KMS-11 (cell line): ENCODE data around the gene FOXN3.

Experiments used
- H2AFZ ChIP-seq: fragments of 200-600 bp; sonication (generic); 2 replicates; pipeline ENCODE4 v1.6.1; 2016; ENCODE audit warnings: antibody characterized with exemption, mixed run types, low read depth
- H3K27ac ChIP-seq: fragments of 200-600 bp; sonication (generic); 2 replicates; pipeline ENCODE4 v1.6.1; 2016; ENCODE audit warnings: mild to moderate bottlenecking, mixed run types
- H3K27me3 ChIP-seq: fragments of 200-600 bp; sonication (generic); 2 replicates; pipeline ENCODE4 v1.6.1; 2017; ENCODE audit warnings: mild to moderate bottlenecking, low read depth, mixed run types, moderate library complexity; ENCODE audit not compliant: insufficient read depth
- H3K36me3 ChIP-seq: fragments of 200-600 bp; sonication (generic); 2 replicates; pipeline ENCODE4 v1.6.1; 2017; ENCODE audit warnings: mild to moderate bottlenecking, mixed run types; ENCODE audit not compliant: insufficient read depth
- H3K4me1 ChIP-seq: fragments of 200-600 bp; sonication (generic); 2 replicates; pipeline ENCODE4 v1.6.1; 2016; ENCODE audit warnings: mild to moderate bottlenecking, low read depth, mixed run types; ENCODE audit not compliant: poor library complexity, severe bottlenecking
- H3K4me2 ChIP-seq: fragments of 200-600 bp; sonication (generic); 2 replicates; pipeline ENCODE4 v1.7.0; 2016; ENCODE audit warnings: mild to moderate bottlenecking, mixed run types
- H3K4me3 ChIP-seq: fragments of 200-600 bp; sonication (generic); IDR thresholded peaks from 2 replicates; pipeline ENCODE4 v1.6.1; 2017; ENCODE audit warnings: low read depth, low read length, mixed read lengths; ENCODE audit not compliant: insufficient read depth
- H3K79me2 ChIP-seq: fragments of 200-600 bp; sonication (generic); 2 replicates; pipeline ENCODE4 v1.6.1; 2016; ENCODE audit warnings: low read depth, mixed run types; ENCODE audit not compliant: insufficient read depth
- H3K9ac ChIP-seq: fragments of 200-600 bp; sonication (generic); 2 replicates; pipeline ENCODE4 v1.6.1; 2016; ENCODE audit warnings: mild to moderate bottlenecking, mixed run types
- H4K20me1 ChIP-seq: fragments of 200-600 bp; sonication (generic); 2 replicates; pipeline ENCODE4 v1.6.1; 2016; ENCODE audit warnings: mild to moderate bottlenecking, mixed run types; ENCODE audit not compliant: insufficient read depth
- TF ChIP-seq, protein P1 (sequence below): fragments of 200-600 bp; sonication (generic); conservative IDR thresholded peaks from 2 replicates; pipeline ENCODE4 v1.6.1; 2017; ENCODE audit warnings: low read depth, mild to moderate bottlenecking, antibody characterized with exemption, low read length, moderate library complexity, mixed read lengths

The FOXN3 gene

DNA sequence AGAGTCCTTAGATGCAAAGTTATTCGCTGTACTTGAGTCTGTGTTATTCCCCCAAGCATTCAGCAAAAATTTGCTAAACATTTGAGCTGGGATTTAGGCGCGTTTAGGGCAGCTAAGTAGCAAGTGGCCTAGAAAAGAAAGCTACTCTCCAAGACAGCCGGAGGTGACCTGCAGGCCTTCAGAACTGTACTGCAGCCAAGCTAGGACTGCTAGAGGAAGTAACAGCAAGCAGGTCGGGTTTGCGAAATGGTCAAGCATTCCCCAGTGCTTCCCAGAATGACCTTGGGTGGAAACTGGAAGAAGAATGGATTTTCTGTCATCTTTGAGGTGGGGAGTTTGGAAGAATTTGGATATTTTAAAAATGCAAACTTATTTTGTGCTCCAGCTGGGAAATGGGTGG, 287.5 kb downstream of the FOXN3 start:
- no peaks in the 10 kb centered on the region for H3K36me3 ChIP-seq
- no peak overlapping the region for H3K4me3 ChIP-seq
- H3K4me2 ChIP-seq: no peak overlapping the region
- no peak overlapping the region for H3K27ac ChIP-seq
- H2AFZ ChIP-seq: no peak overlapping the region
- H3K79me2 ChIP-seq: no peaks in the 10 kb centered on the region
- TF ChIP-seq, protein P1, sequence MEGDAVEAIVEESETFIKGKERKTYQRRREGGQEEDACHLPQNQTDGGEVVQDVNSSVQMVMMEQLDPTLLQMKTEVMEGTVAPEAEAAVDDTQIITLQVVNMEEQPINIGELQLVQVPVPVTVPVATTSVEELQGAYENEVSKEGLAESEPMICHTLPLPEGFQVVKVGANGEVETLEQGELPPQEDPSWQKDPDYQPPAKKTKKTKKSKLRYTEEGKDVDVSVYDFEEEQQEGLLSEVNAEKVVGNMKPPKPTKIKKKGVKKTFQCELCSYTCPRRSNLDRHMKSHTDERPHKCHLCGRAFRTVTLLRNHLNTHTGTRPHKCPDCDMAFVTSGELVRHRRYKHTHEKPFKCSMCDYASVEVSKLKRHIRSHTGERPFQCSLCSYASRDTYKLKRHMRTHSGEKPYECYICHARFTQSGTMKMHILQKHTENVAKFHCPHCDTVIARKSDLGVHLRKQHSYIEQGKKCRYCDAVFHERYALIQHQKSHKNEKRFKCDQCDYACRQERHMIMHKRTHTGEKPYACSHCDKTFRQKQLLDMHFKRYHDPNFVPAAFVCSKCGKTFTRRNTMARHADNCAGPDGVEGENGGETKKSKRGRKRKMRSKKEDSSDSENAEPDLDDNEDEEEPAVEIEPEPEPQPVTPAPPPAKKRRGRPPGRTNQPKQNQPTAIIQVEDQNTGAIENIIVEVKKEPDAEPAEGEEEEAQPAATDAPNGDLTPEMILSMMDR: no peak
- no peaks in the 10 kb centered on the region for H3K4me1 ChIP-seq
- no peak overlapping the region for H3K9ac ChIP-seq
- H3K27me3 ChIP-seq: no peaks in the 10 kb centered on the region
- H4K20me1 ChIP-seq: no peaks in the 10 kb centered on the region

DNA sequence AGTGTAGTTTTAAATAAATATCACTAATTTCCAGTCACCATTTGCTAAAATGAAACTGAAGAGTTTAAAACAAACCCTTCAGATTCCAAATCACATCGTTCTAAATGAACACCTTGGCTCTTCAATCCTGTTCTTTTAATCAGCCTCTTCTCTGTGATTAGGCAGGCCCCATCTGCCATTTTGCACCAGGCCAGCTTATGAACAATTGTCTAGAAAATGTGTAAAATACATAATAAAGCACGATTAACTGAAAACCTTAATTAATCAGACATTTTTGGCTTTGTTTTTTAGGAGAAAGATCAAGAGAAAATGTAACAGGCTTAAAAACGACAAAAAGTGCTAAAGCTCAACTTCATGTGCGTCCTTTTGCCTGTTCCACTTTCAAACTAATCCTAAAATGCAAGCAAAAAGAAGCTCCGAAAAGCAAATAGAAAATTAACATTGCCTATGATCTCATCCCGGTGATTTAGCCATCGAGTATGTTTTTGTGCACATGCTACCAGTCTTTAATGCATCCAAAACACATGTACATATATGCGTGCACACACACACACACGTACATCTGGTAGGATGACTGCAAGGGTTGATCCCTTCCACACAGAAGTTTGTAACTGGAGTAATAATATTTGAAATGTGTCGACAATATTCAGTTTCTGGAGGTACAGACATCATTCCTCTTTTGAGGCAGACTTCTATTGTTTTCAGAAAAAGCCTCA, 288.6 kb downstream of the FOXN3 start:
- Histone ChIP-seq H4K20me1 (no peaks in the 10 kb centered on the region), H2AFZ (no peak overlapping the region), H3K79me2 (no peaks in the 10 kb centered on the region), H3K4me2 (no peak overlapping the region), H3K27me3 (no peaks in the 10 kb centered on the region), H3K9ac (no peak overlapping the region), H3K36me3 (no peaks in the 10 kb centered on the region), H3K4me3 (no peak overlapping the region), H3K4me1 (no peaks in the 10 kb centered on the region), H3K27ac (no peak overlapping the region)
- TF ChIP-seq, protein P1: no peak

DNA sequence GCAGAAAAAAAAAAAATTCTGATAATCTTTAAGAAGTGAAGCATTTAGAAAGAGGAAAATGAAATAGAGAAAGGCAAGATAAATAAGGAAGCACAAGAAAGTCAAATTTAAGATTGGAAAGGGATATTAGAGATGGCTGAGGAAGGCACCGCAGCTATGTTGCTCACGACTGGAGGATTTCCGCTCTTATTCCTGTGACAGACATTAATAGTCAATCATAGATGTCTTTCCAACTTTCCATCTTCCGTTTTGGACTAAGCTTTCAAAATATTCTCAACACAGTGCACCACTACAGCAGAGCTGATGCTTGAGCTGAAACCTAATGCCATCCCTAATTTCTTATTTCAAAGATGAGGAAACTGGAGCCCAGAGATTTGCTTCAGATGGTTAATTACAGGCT, 290.6 kb downstream of the FOXN3 start:
- H3K27me3 ChIP-seq: no peaks in the 10 kb centered on the region
- H3K27ac ChIP-seq: no peak overlapping the region
- H3K79me2 ChIP-seq: no peaks in the 10 kb centered on the region
- H3K4me1 ChIP-seq: no peaks in the 10 kb centered on the region
- no peak overlapping the region for H3K4me3 ChIP-seq
- H4K20me1 ChIP-seq: no peaks in the 10 kb centered on the region
- no peak overlapping the region for H3K9ac ChIP-seq
- no peak overlapping the region for H2AFZ ChIP-seq
- H3K4me2 ChIP-seq: no peak overlapping the region
- TF ChIP-seq, protein P1: no peak
- no peaks in the 10 kb centered on the region for H3K36me3 ChIP-seq

DNA sequence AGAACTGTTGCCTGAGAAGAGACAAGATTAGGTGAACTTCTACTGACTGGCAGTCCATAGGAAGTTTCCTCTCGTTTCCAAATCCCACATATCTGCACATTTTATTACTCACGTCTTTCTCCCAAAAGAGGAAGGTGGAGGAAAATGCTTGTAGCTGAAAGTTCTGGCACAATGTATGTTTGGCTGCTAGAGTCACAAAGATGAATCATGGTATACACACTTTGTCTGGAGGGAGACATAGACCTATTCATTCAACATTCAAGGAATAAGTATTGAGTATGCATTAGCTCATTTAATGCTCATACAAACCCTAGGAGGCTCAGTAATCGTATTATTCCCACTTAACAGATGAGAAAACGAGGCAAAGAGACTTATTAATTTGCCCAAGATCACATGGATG, 291.8 kb downstream of the FOXN3 start:
- H3K36me3 ChIP-seq: no peaks in the 10 kb centered on the region
- no peak overlapping the region for H3K9ac ChIP-seq
- H4K20me1 ChIP-seq: no peaks in the 10 kb centered on the region
- H3K79me2 ChIP-seq: no peaks in the 10 kb centered on the region
- H3K27me3 ChIP-seq: no peaks in the 10 kb centered on the region
- H3K4me3 ChIP-seq: no peak overlapping the region
- TF ChIP-seq, protein P1: no peak
- H3K4me2 ChIP-seq: no peak overlapping the region
- H3K27ac ChIP-seq: no peak overlapping the region
- H3K4me1 ChIP-seq: no peaks in the 10 kb centered on the region
- H2AFZ ChIP-seq: no peak overlapping the region
